Measurements from ENCODE around the gene CFAP107. TPM values are rescaled to one million over a fixed set of nuclear protein-coding genes. Genes with fewer than 3 reads are reported as not detected.

Gene CFAP107
- total and polyA plus RNA-seq, 2 experiments from 2014 or later = 0.07 TPM; not detected in 1

- no peaks in the 10 kb centered on the region for H3K36me3 ChIP-seq (ENCODE audit: insufficient read depth)
- H3K79me2 ChIP-seq (replicated peaks; ENCODE audit: insufficient read depth) = no peaks in the 10 kb centered on the region
- no peak within 1 kb of the TSS for H3K4me2 ChIP-seq
- no peaks in the 10 kb centered on the region for H3K36me3 Mint-ChIP-seq (ENCODE audit: low read depth)
- H3K27me3 ChIP-seq (ENCODE audit: insufficient read depth) = no peaks in the 10 kb centered on the region
- peaks cover 38% of the 10 kb centered on the region for H3K9me3 Mint-ChIP-seq
- H3F3A ChIP-seq (replicated peaks; ENCODE audit: low read depth) = no peaks in the 10 kb centered on the region
- TF ChIP-seq REST (IDR thresholded peaks at IDR 0.05; ENCODE audit: unreplicated experiment) = no peak
- no peak for TF ChIP-seq CREB1 (CRISPR knock-in tag; IDR thresholded peaks at IDR 0.05; ENCODE audit: low read depth)
- TF ChIP-seq ZNF462 (CRISPR knock-in tag; IDR thresholded peaks at IDR 0.05) = no peak
- TF ChIP-seq, protein P1, sequence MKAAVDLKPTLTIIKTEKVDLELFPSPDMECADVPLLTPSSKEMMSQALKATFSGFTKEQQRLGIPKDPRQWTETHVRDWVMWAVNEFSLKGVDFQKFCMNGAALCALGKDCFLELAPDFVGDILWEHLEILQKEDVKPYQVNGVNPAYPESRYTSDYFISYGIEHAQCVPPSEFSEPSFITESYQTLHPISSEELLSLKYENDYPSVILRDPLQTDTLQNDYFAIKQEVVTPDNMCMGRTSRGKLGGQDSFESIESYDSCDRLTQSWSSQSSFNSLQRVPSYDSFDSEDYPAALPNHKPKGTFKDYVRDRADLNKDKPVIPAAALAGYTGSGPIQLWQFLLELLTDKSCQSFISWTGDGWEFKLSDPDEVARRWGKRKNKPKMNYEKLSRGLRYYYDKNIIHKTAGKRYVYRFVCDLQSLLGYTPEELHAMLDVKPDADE (IDR thresholded peaks at IDR 0.05) = no peak
- no peak for TF ChIP-seq CTCF (conservative IDR thresholded peaks at IDR 0.05; ENCODE audit: low read depth in 2 of 2)
- no peaks in the 10 kb centered on the region for H4K20me1 ChIP-seq (replicated peaks; ENCODE audit: insufficient read depth)
- H3K27me3 Mint-ChIP-seq (ENCODE audit: insufficient read depth, low read depth, poor library complexity) = peaks cover 10% of the 10 kb centered on the region
- no peak within 1 kb of the TSS for H3K27ac Mint-ChIP-seq
- ATAC-seq (no peak), DNase-seq (ENCODE audit: low spot score) (no peak)
- no peaks in the 10 kb centered on the region for H3K4me1 Mint-ChIP-seq
- no peak within 1 kb of the TSS for H3K4me3 Mint-ChIP-seq
- H3K4me1 ChIP-seq (ENCODE audit: insufficient read depth) = no peaks in the 10 kb centered on the region
- no peak within 1 kb of the TSS; the same call in 1 of the 2 replicates for H2AFZ ChIP-seq
- H3K9me2 ChIP-seq (ENCODE audit: insufficient read depth) = no peaks in the 10 kb centered on the region
- H3K27ac ChIP-seq (ENCODE audit: low read depth) = no peak within 1 kb of the TSS
- H3K4me3 ChIP-seq = no peak within 1 kb of the TSS
Measured at GRCh38 chr1:12773438-12773837, 27.4 kb downstream of the CFAP107 start, which contains the start of gene PRAMEF12. Gene PRAMEF12 (plus strand): TSS chr1:12773738. CDS start chr1:12774868, 1,130 bp downstream.
